Measurements from ENCODE around the gene GATA5. TPM values are rescaled to one million over a fixed set of nuclear protein-coding genes. Genes with fewer than 3 reads are reported as not detected.

GATA5 gene
- total RNA-seq, 1 experiment from 2014 or later = 1.4 TPM

GRCh38 chr20:62495749-62496567 is 20.2 kb upstream of the GATA5 start (continued):
- TF ChIP-seq USF1 (CRISPR knock-in tag; IDR thresholded peaks at IDR 0.05) = no peak
- no peak for TF ChIP-seq SOX15 (CRISPR knock-in tag; IDR thresholded peaks at IDR 0.05)
- no peak for TF ChIP-seq ZNF425 (CRISPR knock-in tag; conservative IDR thresholded peaks at IDR 0.05)
- no peak for TF ChIP-seq CTCF (IDR thresholded peaks at IDR 0.05)
- TF ChIP-seq ZNF281 (CRISPR knock-in tag; IDR thresholded peaks at IDR 0.05) = no peak
- no peak for TF ChIP-seq STAT6 (CRISPR knock-in tag; conservative IDR thresholded peaks at IDR 0.05; ENCODE audit: low read depth)
- no peak for TF ChIP-seq RORB (CRISPR knock-in tag; IDR thresholded peaks at IDR 0.05)
- TF ChIP-seq ARID4B (CRISPR knock-in tag; IDR thresholded peaks at IDR 0.05; ENCODE audit: borderline replicate concordance) = no peak
- no peak for TF ChIP-seq PRRX2 (CRISPR knock-in tag; IDR thresholded peaks at IDR 0.05)

Measured in WTC11 (cell line).